HL-60 (cell line): ENCODE measurements around the gene SOCS6.

ENCODE experiments used
- CTCF ChIP-seq: IDR thresholded peaks from one replicate; pipeline ENCODE4 v1.5.1; 2011; ENCODE audit warnings: low read length, control low read depth, inconsistent platforms; ENCODE audit not compliant: insufficient read depth
- GABPA ChIP-seq: IDR thresholded peaks from 2 replicates; pipeline ENCODE4 v1.6.1; 2012; ENCODE audit warnings: low read depth
- POLR2AphosphoS5 ChIP-seq: IDR thresholded peaks from 2 replicates; pipeline ENCODE4 v1.6.1; 2012; ENCODE audit warnings: low read depth
- REST ChIP-seq: IDR thresholded peaks from 2 replicates; pipeline ENCODE4 v1.6.1; 2012; ENCODE audit warnings: low read depth; ENCODE audit not compliant: insufficient replicate concordance
- SPI1 ChIP-seq: IDR thresholded peaks from 2 replicates; pipeline ENCODE4 v1.6.1; 2012; ENCODE audit warnings: low read depth, mild to moderate bottlenecking, borderline replicate concordance

- no peak for TF ChIP-seq CTCF
- no peak for TF ChIP-seq SPI1
- no peak for TF ChIP-seq POLR2AphosphoS5
- TF ChIP-seq REST: no peak
- no peak for TF ChIP-seq GABPA
Measured at GRCh38 chr18:70319187-70319586, 30.3 kb downstream of the SOCS6 start.
